Mesendoderm (in vitro differentiated cells): Measurements from ENCODE around the gene RBM33.

Experiments used
- DNase-seq: peaks from one replicate; pipeline ENCODE4 v3.0.0; 2013
- H2AK5ac ChIP-seq: 2 replicates; pipeline ENCODE4 v1.6.1; 2013; ENCODE audit warnings: low read length, inconsistent platforms
- H2BK120ac ChIP-seq: 2 replicates; pipeline ENCODE4 v1.6.1; 2013; ENCODE audit warnings: low read depth, mild to moderate bottlenecking, low read length, moderate library complexity, mixed read lengths
- H2BK15ac ChIP-seq: replicated peaks from 2 replicates; pipeline ENCODE4 v1.6.1; 2013; ENCODE audit warnings: low read depth, mild to moderate bottlenecking, moderate library complexity
- H2BK5ac ChIP-seq: 2 replicates; pipeline ENCODE4 v1.6.1; 2013; ENCODE audit warnings: low read length, inconsistent platforms
- H3K18ac ChIP-seq: 2 replicates; pipeline ENCODE4 v1.6.1; 2013; ENCODE audit warnings: mild to moderate bottlenecking, low read length, mixed read lengths
- H3K23ac ChIP-seq: one replicate; pipeline ENCODE4 v1.6.1; 2013; ENCODE audit warnings: low read length
- H3K27ac ChIP-seq: 2 replicates; pipeline ENCODE4 v1.5.1; 2013; ENCODE audit warnings: low read depth, mild to moderate bottlenecking, inconsistent platforms, low read length, moderate library complexity
- H3K27me3 ChIP-seq: 2 replicates; pipeline ENCODE4 v1.6.1; 2013; ENCODE audit warnings: low read length, control low read depth, mild to moderate bottlenecking, inconsistent platforms; ENCODE audit not compliant: insufficient read depth, poor library complexity
- H3K36me3 ChIP-seq: 2 replicates; pipeline ENCODE4 v1.6.1; 2013; ENCODE audit warnings: low read length, inconsistent platforms; ENCODE audit not compliant: control insufficient read depth, insufficient read depth
- H3K4ac ChIP-seq: one replicate; pipeline ENCODE4 v1.6.1; 2013; ENCODE audit warnings: low read depth, mild to moderate bottlenecking, low read length, moderate library complexity
- H3K4me1 ChIP-seq: 2 replicates; pipeline ENCODE4 v1.6.1; 2013; ENCODE audit warnings: low read depth, low read length, inconsistent platforms; ENCODE audit not compliant: control insufficient read depth
- H3K4me2 ChIP-seq: 2 replicates; pipeline ENCODE4 v1.6.1; 2013; ENCODE audit warnings: low read length
- H3K4me3 ChIP-seq: 2 replicates; pipeline ENCODE4 v1.5.1; 2013; ENCODE audit warnings: mild to moderate bottlenecking, low read length
- H3K56ac ChIP-seq: one replicate; pipeline ENCODE4 v1.6.1; 2013; ENCODE audit warnings: low read length
- H3K79me1 ChIP-seq: 2 replicates; pipeline ENCODE4 v1.6.1; 2013; ENCODE audit warnings: low read length, inconsistent platforms
- H3K79me2 ChIP-seq: 2 replicates; pipeline ENCODE4 v1.6.1; 2013; ENCODE audit warnings: mild to moderate bottlenecking, low read length; ENCODE audit not compliant: control insufficient read depth, insufficient read depth
- H3K9ac ChIP-seq: 2 replicates; pipeline ENCODE4 v1.6.1; 2013; ENCODE audit warnings: low read length, inconsistent platforms
- H4K5ac ChIP-seq: one replicate; pipeline ENCODE4 v1.6.1; 2013; ENCODE audit warnings: low read length
- H4K8ac ChIP-seq: one replicate; pipeline ENCODE4 v1.6.1; 2013; ENCODE audit warnings: low read depth, mild to moderate bottlenecking, control low read depth, low read length, moderate library complexity
- WGBS: extraction: QIAGEN DNeasy Blood & Tissue Kit; methylation state at CpG from one replicate; pipeline ENCODE4 v1.1.7; 2013; ENCODE audit warnings: low lambda C conversion rate, missing lambda C conversion rate; ENCODE audit not compliant: insufficient coverage; ENCODE audit errors: extremely low coverage; 5-methylcytosine and 5-hydroxymethylcytosine counted together

Gene RBM33

DNA sequence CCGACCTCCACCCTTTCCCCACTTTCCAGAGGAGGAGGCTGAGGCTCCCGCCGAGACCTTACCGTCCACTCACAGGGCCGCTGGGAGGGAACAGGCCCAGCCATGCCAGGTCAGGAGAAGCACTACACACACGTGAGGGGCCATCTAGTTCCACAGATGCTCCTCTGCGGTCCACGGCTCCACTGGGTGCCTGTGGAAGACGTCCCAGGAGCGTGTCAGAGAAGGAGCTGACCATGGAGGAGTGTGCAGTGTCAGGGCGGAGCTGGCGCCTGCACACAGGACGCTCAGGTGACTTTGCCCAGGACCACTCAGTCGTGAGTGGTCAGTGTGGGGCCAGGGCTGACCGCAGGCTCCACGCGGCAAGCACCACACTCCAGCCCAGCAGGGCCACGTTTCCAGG is 175.8 kb downstream of the RBM33 start:
- DNase-seq: no peak
- WGBS: no CpG with 5 or more reads among the region's 18 CpGs
- no peak overlapping the region for H4K5ac ChIP-seq
- H2BK5ac ChIP-seq: no peak overlapping the region
- no peaks in the 10 kb centered on the region for H3K79me2 ChIP-seq
- H3K4me3 ChIP-seq: no peak overlapping the region
- no peak overlapping the region for H3K4ac ChIP-seq
- H3K18ac ChIP-seq: no peak overlapping the region
- H4K8ac ChIP-seq: no peak overlapping the region
- H3K4me1 ChIP-seq: no peaks in the 10 kb centered on the region
- no peak overlapping the region for H3K56ac ChIP-seq
- H3K27ac ChIP-seq: no peak overlapping the region
- H3K9ac ChIP-seq: no peak overlapping the region
- no peak overlapping the region for H3K23ac ChIP-seq
- no peak overlapping the region for H2BK120ac ChIP-seq
- H3K27me3 ChIP-seq: no peaks in the 10 kb centered on the region
- no peaks in the 10 kb centered on the region for H3K36me3 ChIP-seq
- no peak overlapping the region for H3K4me2 ChIP-seq
- H2AK5ac ChIP-seq: no peak overlapping the region
- H2BK15ac ChIP-seq: no peak overlapping the region
- no peaks in the 10 kb centered on the region for H3K79me1 ChIP-seq

DNA sequence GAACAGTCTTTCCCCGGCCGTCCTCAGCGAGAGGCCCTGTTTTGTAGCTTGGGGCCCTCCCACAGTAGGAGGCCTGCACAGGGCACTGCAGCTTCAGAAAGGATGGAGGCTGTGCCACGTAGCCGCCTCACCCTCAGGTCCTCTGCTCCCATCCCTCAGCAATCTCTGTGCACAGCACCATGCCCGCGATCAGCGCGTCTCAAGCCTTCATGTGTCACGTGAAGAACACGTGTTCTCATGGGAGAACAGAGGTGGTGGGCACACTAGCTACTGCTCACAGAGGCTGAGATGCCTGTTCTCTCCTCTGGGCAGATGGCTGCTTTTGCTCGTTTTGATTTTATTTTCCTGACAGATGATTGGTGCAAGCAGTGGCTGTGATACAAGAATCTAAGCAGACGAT is 176.3 kb downstream of the RBM33 start:
- H3K56ac ChIP-seq: no peak overlapping the region

DNA sequence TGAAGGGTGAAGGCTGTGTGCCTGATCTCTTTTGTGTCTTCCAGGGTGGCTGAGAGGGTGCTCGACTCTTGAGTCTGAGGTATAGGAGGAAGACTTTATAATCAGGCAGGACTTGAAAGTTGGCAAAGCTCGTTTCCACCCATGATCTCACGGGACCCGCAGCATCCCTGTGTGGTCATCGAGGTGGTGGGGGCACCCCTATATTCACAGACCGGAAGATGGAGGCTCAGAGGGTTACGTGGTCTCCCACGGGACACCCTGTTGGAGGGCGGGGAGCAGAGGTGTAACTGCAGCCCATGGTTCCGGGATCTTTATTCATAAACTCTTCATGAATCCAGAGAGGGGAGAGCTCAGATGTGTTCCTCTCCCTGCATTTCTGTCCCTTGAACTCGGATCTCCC is 177.4 kb downstream of the RBM33 start:
- no peaks in the 10 kb centered on the region for H3K4me1 ChIP-seq
- no peak overlapping the region for H3K18ac ChIP-seq
- no peaks in the 10 kb centered on the region for H3K79me1 ChIP-seq
- H3K27me3 ChIP-seq: no peaks in the 10 kb centered on the region
- H2BK15ac ChIP-seq: no peak overlapping the region
- H4K8ac ChIP-seq: no peak overlapping the region
- no CpG with 5 or more reads among the region's 11 CpGs for WGBS
- no peaks in the 10 kb centered on the region for H3K79me2 ChIP-seq
- no peak overlapping the region for H2BK5ac ChIP-seq
- H3K9ac ChIP-seq: no peak overlapping the region
- no peak overlapping the region for H3K27ac ChIP-seq
- H3K4ac ChIP-seq: no peak overlapping the region
- no peak for DNase-seq
- H3K23ac ChIP-seq: no peak overlapping the region
- H3K4me2 ChIP-seq: no peak overlapping the region
- H2BK120ac ChIP-seq: no peak overlapping the region
- H4K5ac ChIP-seq: no peak overlapping the region
- H3K36me3 ChIP-seq: no peaks in the 10 kb centered on the region
- H3K4me3 ChIP-seq: no peak overlapping the region
- H3K56ac ChIP-seq: no peak overlapping the region
- H2AK5ac ChIP-seq: no peak overlapping the region

More for the DNA sequence above, 176.3 kb downstream of the RBM33 start:
- Histone ChIP-seq H2BK120ac (no peak overlapping the region), H3K4me2 (no peak overlapping the region), H4K5ac (no peak overlapping the region), H2AK5ac (no peak overlapping the region), H3K79me1 (no peaks in the 10 kb centered on the region), H3K4ac (no peak overlapping the region), H3K4me3 (no peak overlapping the region), H3K27ac (no peak overlapping the region), H3K27me3 (no peaks in the 10 kb centered on the region), H4K8ac (no peak overlapping the region), H2BK5ac (no peak overlapping the region), H3K23ac (no peak overlapping the region), H3K18ac (no peak overlapping the region), H3K4me1 (no peaks in the 10 kb centered on the region), H3K79me2 (no peaks in the 10 kb centered on the region), H2BK15ac (no peak overlapping the region), H3K36me3 (no peaks in the 10 kb centered on the region), H3K9ac (no peak overlapping the region)
- DNase-seq: no peak
- WGBS: no CpG with 5 or more reads among the region's 13 CpGs

DNA sequence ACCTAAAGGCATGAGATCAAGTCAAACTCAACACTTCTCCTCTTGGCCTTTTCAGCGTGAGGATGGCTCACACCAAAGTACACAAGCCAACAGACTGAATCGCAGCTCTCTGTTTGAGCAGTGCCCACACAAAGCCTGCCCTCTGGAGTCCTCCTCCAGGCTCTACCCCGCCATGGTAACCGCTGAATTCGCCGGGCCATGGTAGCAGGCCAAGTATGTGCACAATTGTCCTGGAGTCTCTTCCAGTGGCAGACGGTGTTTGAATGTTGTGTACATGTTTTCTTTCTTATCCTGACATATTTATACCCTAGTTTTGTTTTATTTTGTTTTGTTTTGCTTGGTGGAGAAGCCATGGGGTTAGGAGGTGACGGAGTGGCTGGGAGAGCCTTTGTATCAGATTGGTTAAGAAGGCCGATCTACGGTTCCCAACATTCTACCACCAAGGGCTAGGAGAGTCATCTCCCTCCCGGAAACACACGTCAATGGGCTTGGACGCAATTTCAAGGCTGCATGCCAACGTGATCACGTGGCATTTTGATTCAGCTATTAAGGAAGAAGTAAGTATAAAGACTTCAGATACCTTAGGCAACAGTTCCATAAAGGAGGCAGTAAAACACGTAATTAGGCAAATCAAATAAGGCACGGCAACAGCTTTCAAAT is 179.9 kb downstream of the RBM33 start:
- Histone ChIP-seq H3K4me2 (no peak overlapping the region), H2AK5ac (no peak overlapping the region), H3K4me3 (no peak overlapping the region), H2BK5ac (no peak overlapping the region), H3K9ac (no peak overlapping the region), H3K36me3 (no peaks in the 10 kb centered on the region), H3K56ac (no peak overlapping the region), H3K79me1 (no peaks in the 10 kb centered on the region), H3K4ac (no peak overlapping the region), H2BK120ac (no peak overlapping the region), H3K27me3 (no peaks in the 10 kb centered on the region), H2BK15ac (no peak overlapping the region), H3K18ac (no peak overlapping the region), H3K23ac (no peak overlapping the region), H3K79me2 (no peaks in the 10 kb centered on the region), H4K8ac (no peak overlapping the region), H4K5ac (no peak overlapping the region), H3K4me1 (no peaks in the 10 kb centered on the region), H3K27ac (no peak overlapping the region)
- no CpG with 5 or more reads among the region's 17 CpGs for WGBS
- DNase-seq: no peak

DNA sequence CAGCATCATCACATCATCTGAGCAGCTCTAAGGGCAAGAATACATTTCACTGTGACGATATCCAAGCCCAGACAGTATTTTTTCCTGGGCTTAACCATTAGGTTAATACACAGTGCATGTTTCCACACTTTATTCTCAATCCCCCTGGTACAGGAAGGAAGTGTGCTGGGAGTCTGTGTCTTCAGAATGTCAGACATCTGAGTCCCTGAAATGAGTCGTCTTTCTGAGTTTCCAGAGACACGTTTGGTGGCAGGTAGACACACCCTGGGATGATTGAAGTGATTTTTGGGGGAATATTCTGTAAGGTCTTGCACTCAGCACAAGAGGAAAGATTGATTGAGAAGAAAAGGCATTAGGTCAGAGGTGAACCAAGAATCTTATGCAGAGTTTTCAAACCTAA is 180.9 kb downstream of the RBM33 start:
- Histone ChIP-seq H2BK15ac (no peak overlapping the region), H4K5ac (no peak overlapping the region), H3K18ac (no peak overlapping the region), H2AK5ac (no peak overlapping the region), H3K56ac (no peak overlapping the region), H3K4ac (no peak overlapping the region), H2BK120ac (no peak overlapping the region), H2BK5ac (no peak overlapping the region), H3K23ac (no peak overlapping the region), H3K79me2 (no peaks in the 10 kb centered on the region), H3K27ac (no peak overlapping the region), H3K79me1 (no peaks in the 10 kb centered on the region), H3K36me3 (no peaks in the 10 kb centered on the region), H3K4me1 (no peaks in the 10 kb centered on the region), H3K4me3 (no peak overlapping the region), H3K27me3 (no peaks in the 10 kb centered on the region), H3K4me2 (no peak overlapping the region), H3K9ac (no peak overlapping the region), H4K8ac (no peak overlapping the region)
- no peak for DNase-seq
- no CpG with 5 or more reads among the region's 3 CpGs for WGBS

DNA sequence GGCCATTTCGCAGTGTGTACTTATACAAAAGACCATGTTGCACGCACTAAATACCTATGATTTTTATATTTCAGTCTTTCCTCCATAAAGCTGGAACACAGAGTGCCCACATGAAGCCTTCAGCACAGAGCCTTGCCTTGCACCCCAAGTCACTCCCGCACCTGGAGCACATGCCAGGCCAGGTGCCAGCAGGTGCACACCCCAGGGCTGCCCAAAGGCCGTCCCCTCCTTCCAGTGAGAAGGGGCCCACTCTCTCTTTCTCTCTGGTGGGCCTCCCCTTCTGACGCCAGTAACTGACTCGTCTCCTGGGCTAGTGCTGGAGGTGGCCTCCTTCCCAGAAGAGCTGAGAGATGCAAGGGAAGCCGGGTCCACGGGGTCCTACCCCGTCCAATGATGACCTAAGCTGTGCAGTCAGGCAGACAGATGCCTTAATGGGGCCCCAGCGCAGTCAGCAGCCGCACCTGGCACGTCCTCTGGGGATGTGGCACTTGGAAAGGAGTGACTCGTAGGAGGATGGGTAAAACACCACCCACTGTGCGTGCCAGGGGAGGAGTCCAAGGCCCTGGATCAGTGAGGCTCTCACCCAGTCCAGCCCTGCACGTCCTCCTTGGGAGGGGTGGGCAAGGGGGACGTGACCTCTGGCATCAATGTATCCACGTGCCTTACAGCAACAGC is 185.5 kb downstream of the RBM33 start:
- H3K4ac ChIP-seq: no peak overlapping the region
- H3K4me1 ChIP-seq: no peaks in the 10 kb centered on the region
- H3K79me1 ChIP-seq: no peaks in the 10 kb centered on the region
- DNase-seq: no peak
- no CpG with 5 or more reads among the region's 17 CpGs for WGBS
- H3K27ac ChIP-seq: no peak overlapping the region
- no peak overlapping the region for H3K4me3 ChIP-seq
- H2BK5ac ChIP-seq: no peak overlapping the region
- no peak overlapping the region for H3K9ac ChIP-seq
- H4K8ac ChIP-seq: no peak overlapping the region
- H4K5ac ChIP-seq: no peak overlapping the region
- H3K18ac ChIP-seq: no peak overlapping the region
- H2BK120ac ChIP-seq: no peak overlapping the region
- H2BK15ac ChIP-seq: no peak overlapping the region
- H3K23ac ChIP-seq: no peak overlapping the region
- H3K27me3 ChIP-seq: no peaks in the 10 kb centered on the region
- H3K79me2 ChIP-seq: no peaks in the 10 kb centered on the region
- no peak overlapping the region for H3K56ac ChIP-seq
- H3K4me2 ChIP-seq: no peak overlapping the region
- no peaks in the 10 kb centered on the region for H3K36me3 ChIP-seq
- no peak overlapping the region for H2AK5ac ChIP-seq
